Ishikawa (cell line): Measurements from ENCODE around the gene ERN1.

Experiments used
- CEBPB ChIP-seq: IDR thresholded peaks from 2 replicates; pipeline ENCODE4 v1.6.1; 2012
- EGR1 ChIP-seq: IDR thresholded peaks from 2 replicates; pipeline ENCODE4 v1.6.1; 2012
- EP300 ChIP-seq: IDR thresholded peaks from 2 replicates; pipeline ENCODE4 v1.6.1; 2012; ENCODE audit warnings: borderline replicate concordance
- REST ChIP-seq: IDR thresholded peaks from 2 replicates; pipeline ENCODE4 v1.6.1; 2012; ENCODE audit warnings: low read depth, mild to moderate bottlenecking
- TAF1 ChIP-seq: IDR thresholded peaks from 2 replicates; pipeline ENCODE4 v1.6.1; 2012; ENCODE audit warnings: low read depth, mild to moderate bottlenecking
- TEAD4 ChIP-seq: IDR thresholded peaks from 2 replicates; pipeline ENCODE4 v1.6.1; 2012
- TF ChIP-seq, protein P1 (sequence below): IDR thresholded peaks from 2 replicates; pipeline ENCODE4 v1.6.1; 2012

GRCh38 chr17:64163468-64163867 lies 33.5 kb upstream of the ERN1 start:
- TF ChIP-seq CEBPB = no peak
- no peak for TF ChIP-seq TAF1
- TF ChIP-seq REST = no peak
- TF ChIP-seq, protein P1, sequence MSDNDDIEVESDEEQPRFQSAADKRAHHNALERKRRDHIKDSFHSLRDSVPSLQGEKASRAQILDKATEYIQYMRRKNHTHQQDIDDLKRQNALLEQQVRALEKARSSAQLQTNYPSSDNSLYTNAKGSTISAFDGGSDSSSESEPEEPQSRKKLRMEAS = no peak
- TF ChIP-seq TEAD4 = no peak
- no peak for TF ChIP-seq EP300
- no peak for TF ChIP-seq EGR1
